ENCODE data around the gene NUCB1.
"Not testable (repeated sequence)": the region's sequence is repeated elsewhere in the genome, so short reads cannot be mapped to it uniquely, and the experiment has no call there.

NUCB1 gene

DNA sequence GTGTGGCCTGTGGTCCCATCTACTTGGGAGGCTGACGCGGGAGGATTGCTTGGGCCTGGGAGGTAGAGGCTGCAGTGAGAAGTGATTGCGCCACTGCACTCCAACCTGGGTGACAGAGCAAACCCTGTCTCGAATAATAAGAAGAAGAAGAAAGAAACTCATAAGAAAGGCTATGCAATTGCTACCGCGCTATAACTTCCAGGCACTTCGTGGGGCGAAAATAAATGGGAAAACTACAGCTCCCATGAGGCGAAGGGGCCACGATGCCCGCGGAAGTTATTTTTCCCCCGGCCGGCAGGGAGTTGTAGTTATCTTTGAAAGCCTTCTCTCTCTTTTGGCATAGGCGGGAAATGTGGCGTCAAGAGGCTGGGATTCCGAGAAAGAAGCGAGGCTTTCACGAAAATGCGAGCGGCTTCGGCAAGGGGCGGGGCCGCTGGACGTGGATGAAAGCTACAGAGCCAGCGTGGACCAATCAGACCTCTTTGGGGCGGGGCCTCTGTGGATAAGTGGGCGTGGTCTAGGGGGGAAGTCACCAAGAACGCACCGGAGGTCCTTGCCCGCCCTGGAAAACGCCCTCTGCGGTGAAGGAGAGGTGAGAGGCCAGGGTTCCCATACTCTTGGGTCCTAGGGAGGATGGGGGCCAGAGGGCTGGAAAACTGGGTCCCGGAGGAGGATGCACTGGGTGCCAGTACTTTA lies at the start of gene NUCB1:
TSS of gene NUCB1 (plus strand) at position 532 of the 696 bp plus-strand sequence. CDS start 485 bp downstream, outside the sequence.
- DNase-seq, result peak; percentile 99
- peak; percentile 94 for ATAC-seq

DNA sequence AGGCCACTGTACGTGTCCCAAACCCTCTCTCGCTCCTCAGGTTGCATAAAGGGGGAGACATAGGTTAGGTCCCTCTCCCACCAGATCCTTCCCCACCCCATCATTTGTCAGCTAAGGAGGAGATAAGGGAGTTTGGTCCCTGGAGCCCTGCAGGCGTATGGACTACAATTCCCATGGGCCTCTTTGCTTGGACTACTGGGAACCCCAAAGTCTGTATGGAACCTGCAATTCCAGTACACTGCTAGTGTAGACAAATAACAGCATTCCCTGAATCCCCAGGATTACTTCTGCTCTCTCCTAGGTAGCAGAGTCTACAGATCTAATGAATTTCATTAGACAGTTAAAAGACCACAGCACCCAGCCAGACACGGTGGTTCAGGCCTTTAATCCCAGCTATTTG lies 47.8 kb upstream of the NUCB1 start:
- ATAC-seq (no peak), DNase-seq (no peak)

DNA sequence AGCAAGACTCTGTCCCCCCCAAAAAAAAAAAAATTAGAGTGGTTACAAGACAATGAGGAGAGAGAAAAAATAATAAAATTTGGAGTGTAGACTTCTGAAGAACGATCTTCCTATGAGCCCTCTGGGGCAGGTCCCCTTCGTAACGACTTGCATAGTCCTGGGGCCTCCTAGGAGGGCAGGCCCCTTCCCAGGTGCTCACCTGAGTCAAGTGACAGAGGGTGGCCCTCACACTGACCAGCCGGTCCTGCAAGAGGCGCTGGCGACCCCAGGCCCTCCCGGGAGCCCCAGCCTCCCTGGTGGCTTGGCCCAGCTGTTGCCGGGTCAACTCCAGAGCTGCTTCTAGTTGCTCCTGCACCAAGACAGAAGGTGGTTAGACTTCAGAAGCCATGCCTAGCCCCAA lies 46.6 kb upstream of the NUCB1 start:
- no peak for ATAC-seq

DNA sequence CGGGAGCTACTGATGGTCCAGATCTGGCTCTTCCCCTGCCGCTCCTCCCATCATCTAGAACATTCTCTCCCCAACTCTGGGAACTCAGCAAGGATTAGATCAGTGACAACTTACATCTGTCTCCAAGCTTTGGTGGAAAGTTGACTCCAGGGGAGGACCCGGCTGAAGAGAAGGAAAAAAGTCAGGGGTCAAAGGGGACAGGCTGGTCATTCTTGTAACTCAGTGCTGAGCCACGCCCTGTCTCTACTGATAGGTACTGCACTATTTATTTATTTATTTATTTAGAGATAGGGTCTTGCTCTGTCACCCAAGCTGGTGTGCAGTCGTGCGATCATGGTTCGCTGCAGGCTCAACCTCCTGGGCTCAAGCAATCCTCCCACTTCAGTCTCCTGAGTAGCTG lies 46.0 kb upstream of the NUCB1 start:
- DNase-seq, result no peak
- ATAC-seq, result no peak

More for the DNA sequence above, 46.6 kb upstream of the NUCB1 start:
- no peak for DNase-seq

DNA sequence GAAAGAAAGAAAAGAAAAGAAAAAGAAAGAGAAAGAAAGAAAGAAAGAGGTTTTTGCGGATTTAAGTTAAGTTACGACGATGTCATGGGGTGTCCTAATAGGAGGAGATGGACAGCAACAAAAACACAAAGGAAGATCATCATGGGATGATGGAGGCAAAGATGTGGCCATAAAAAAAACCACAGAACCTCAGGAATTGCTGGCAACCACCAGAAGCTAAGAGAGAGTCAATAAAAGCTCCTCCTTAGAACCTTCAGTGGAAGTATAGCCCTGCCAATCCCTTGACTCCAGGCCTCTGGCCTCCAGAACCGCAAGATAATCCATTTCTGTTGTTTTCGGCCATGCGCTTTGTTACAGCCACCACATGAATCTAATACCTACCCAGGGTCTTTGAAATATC lies 43.2 kb upstream of the NUCB1 start:
- DNase-seq (no peak), ATAC-seq (no peak)

DNA sequence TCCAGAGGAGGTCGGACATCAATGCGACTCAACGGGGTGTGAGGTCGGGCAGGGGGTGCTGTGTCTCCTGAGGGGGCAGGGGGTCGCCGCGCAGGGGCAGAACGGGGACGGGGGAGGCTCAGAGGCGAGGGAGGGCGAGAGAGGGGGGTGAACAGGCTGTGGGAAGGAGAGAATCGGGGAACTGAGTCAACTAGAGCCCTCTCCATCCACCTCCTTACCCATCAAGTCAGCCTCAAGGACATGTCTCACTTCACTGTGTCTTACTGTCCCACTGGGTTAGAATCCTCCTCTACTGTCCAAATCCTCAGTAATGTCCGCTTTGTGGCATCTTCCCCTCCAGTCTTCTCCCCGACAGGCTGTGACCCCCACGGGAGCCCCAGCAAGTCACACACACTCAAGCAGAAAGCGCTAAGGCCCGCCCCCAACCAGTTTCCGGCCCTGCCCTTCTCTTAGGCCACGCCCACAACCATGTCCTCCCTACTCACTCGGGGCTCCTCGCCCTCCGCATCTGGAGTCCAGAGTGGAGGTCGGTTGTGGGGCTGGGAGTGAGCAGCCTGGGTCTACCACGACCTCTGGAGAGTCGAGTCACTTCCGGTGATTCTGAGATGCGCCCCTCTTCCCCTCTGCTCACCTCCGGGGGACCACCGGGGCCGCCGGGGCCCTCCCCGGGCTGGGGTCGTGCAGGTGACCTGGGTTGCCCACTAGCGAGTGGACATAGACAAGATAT lies 41.0 kb upstream of the NUCB1 start:
- peak; percentile 92 for ATAC-seq
- peak; percentile 85 for DNase-seq

DNA sequence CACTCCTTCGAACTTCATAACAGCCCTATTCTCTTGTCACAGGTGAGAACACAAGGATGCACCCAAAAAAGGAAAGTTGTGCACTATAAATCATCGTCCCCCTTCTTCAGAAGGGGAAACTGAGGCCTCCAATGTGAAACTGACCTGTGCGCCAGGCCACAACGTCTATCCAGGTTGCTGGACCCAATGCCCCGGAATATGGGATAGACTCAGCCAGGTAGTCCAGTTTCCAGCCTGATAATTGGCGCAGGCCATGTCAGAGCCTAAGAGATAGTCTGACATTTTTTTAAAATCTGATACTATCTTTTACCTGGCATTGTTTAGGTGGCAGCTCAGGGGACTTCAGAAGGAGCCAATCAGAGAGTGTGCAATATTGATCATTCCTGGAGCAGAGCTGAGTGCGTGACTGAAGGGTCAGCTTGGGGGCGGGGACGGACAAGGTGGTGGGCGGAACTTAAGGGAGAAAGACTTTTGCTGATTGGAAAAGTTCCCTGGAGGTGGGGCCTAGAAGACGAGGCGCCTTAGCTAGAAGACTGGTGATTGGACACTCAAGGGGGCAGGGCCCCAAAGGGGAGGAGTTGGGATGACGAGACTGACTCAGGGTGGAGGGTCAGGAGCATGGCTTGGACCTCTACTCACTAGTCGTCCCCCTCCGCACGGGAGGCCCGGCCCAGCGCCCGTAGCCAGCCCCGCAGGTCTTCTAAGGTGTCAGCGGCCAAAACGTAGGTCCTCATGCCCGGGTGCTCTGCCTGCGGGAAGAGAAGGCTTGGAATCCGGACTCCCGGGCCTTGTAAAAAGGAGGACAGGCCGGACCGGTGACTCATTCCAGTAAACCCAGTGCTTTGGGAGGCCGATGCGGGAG lies 40.2 kb upstream of the NUCB1 start:
- ATAC-seq (no peak), DNase-seq (peak; percentile 24)

DNA sequence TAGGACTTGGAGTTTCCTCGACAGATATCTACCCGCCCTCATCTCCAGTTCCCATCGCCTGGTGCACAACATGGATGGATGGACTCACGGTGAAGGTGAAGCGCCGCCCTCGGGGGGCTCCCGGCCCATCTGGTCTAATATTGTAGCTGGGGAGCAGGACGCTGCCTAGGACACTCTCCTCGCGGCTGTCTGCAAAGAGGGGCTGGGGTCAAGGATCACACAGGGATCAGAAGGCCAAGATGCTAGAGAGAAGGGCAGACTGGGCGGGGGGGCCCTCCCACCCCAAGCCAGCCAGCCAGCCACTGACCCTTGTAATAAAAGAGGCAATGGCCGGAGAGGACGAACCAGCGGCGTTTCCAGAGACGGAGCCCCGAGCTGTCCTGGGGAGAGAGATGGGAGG lies 38.8 kb upstream of the NUCB1 start:
- DNase-seq, result no peak
- no peak for ATAC-seq

DNA sequence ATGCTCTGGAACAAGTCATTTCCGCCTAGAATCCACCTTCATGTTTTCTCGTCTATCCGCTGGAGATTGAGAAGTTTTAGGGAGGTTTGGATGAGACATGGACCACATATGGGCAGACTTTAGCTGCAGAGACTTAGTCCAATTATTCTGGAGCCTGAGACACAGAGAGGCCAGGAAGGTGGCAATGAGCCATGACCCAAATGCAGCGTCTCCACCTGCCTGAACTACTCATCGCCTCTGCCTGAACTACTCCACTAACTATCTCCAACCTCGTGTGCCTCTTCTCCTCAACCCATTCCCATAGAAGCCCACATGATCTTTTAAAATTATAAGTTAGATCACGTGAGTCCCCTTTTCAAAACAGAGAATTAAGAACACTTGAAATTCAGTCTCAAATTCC lies 37.3 kb upstream of the NUCB1 start:
- DNase-seq (no peak), ATAC-seq (no peak)

DNA sequence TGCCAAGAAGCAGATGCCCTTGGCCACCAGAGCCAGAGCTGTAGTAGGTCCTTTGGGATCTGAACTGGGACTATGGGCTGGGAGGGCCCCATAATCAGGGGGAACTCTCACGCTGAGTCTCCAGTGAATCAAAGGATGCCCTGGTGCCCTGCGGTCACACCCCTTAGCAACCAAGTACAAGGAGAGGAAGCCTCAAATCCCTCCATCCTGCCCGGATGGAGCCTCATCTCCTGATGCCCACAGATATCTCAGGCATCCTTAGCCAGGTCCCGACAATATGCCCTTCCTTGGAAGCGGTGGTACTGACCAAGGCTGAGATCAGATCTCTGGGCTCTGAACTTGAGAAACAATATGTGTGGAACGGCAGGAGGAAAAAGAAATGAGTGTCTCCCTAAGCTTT lies 33.4 kb upstream of the NUCB1 start:
- no peak for ATAC-seq

DNA sequence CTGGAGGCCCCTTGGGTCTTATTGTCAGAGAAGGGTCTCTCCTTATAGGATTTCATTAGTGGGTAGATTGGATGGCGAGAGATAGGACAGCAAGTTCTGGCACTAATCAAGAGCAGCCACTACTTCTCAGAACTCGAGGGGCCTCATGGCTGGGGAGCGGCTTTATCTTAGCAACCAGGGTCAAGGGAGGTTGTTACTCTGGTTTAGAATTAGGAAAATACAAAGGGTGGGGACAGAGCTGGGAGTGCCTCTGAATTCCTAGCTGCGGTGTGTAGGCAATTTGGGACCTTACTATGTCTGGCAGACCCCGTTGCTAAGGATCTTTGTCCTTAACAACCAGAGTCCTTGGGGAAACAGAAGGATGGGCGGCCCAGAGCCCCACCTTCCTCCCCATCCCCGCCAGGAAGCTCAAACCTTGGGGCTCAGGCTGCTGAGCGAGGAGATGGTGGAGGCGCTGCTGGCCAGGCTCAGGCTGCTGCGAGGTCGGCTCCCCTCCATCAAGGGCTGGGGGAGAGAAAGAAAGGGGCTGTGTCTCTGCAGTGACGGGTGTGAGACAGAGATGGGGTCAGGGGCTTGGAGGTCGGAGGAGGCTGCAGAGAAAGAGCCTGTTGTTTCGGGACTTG lies 32.9 kb upstream of the NUCB1 start:
- ATAC-seq, result no peak

More for the DNA sequence above, 33.4 kb upstream of the NUCB1 start:
- DNase-seq, result no peak

DNA sequence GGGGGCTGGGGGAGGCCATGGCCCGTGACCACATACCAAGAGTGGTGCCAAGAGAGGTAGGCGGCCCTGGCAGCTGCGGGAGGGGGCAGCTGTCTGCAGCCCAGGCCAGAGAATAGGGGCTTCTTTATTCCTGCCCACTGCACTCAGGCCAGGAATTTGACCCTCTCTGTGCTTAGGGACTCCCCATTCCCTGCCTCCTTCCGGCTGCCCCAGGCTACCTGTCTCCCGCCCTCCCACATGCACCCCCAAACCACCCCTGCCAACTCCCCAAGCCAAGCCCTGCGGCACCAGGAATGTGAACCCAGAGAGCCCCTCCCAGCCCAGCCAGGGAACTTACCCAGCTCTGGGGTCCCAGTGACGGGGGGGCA lies 32.4 kb upstream of the NUCB1 start:
- ATAC-seq (no peak), DNase-seq (no peak)

More for the DNA sequence above, 32.9 kb upstream of the NUCB1 start:
- no peak for DNase-seq

DNA sequence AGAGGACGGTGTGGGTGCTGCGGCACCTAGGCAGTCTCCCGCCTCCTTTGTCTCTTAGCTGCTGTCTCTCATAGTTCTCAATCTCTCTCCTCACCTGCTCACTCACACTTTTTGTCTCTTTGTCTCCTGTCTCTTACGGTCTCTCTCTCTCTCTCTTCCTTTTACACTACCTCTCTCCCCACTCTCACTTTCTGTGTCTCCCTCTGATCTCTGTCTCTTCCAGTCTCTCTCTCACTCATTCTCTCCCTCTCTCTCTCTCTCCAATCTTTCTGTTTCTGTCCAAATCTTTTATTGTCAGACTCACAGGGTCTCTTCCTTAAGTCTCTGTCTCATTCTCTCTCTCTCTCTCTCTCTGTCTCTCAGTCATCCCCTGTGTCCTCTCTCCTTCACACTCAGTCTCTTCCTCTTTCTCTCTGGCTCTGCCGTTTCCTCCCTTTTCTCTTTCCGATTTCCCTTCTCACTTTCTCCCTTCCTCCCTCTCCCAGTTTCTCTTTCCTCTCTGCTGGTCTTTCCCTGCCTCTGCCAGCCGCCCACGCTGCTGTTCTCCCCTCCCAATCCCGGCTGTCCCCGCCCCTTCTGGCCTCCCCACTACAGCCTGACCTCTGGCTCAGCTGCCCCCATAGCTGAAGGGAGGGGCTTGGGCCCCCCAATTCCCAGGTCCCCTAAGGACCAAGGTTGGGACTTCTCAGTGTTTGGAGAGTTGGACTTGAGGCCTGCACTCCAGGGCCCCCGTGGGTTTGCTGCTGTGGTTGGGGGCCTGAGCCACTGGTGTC lies 31.8 kb upstream of the NUCB1 start, which contains the start of gene PLEKHA4:
TSS of gene PLEKHA4 (minus strand) at position 504 of the 773 bp plus-strand sequence. CDS start 997 bp downstream, outside the sequence.
- ATAC-seq, result no peak
- no peak for DNase-seq

DNA sequence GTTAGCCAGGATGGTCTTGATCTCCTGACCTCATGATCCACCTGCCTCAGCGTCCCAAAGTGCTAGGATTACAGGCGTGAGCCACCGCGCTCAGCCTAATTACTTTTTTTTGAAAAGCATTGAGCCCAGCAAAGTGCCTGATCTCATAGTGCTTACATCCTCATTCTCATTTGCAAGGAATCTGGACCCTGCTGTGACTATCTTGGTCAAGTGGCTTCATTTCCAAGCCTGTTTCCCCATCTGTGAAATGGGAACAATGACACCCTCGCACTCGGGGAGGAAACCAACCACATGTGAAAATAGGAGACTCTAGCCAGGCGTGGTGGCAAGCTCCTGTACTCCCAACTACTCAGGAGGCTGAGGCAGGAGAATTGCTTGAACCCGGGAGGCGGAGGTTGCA lies 30.1 kb upstream of the NUCB1 start:
- ATAC-seq (no peak), DNase-seq (no peak)

DNA sequence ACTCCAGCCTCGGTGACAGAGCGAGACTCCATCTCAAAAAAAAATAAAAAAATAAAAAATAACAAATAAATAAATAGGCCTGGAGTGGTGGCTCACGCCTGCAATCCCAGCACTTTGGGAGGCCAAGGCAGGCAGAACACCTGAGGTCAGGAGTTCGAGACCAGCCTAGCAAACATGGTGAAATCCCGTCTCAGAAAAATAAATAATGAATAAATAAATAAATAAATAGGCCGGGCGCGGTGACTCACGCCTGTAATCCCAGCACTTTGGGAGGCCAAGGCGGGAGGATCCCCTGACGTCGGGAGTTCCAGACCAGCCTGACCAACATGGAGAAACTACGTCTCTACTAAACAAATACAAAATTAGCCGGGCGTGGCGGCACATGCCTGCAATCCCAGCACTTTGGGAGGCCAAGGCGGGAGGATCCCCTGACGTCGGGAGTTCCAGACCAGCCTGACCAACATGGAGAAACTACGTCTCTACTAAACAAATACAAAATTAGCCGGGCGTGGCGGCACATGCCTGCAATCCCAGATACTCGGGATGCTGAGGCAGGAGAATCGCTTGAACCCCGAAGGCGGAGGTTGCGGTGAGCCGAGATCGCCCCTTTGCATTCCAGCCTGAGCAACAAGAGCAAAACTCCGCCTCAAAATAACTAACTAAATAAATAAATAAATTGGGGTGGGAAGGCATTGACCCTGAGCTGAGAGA lies 28.5 kb upstream of the NUCB1 start:
- not testable (repeated sequence) for ATAC-seq, DNase-seq

DNA sequence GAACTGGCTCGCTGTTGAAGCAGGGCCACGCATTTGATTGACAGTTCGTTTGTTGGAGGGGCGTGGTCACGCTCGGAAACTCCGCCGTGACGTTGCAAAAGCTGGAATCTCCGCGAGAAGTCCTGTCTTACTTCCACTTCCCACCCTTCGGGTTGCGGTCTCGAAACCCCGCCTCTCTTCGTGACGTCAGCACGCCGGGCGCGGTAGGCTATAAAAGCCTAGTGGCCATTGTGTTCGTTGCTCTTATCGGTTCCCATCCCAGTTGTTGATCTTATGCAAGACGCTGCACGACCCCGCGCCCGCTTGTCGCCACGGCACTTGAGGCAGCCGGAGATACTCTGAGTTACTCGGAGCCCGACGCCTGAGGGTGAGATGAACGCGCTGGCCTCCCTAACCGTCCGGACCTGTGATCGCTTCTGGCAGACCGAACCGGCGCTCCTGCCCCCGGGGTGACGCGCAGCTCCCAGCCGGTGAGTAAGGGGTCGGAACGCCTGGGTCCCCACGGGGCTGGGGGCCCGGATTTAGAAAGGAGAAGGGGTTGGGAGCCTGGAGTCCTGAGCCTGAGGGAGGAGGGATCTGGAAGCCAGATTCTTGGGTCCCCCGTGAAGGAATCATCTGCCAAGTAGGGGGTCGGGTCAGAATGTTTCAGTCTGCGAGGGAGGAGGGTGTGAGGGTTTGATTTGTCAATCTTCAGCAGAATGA lies 27.8 kb upstream of the NUCB1 start, which contains the start of gene PPP1R15A:
TSS of gene PPP1R15A (plus strand) at position 240 of the 702 bp plus-strand sequence. CDS start 813 bp downstream, outside the sequence.
- peak; percentile 99 for DNase-seq
- peak; percentile 50 for ATAC-seq

DNA sequence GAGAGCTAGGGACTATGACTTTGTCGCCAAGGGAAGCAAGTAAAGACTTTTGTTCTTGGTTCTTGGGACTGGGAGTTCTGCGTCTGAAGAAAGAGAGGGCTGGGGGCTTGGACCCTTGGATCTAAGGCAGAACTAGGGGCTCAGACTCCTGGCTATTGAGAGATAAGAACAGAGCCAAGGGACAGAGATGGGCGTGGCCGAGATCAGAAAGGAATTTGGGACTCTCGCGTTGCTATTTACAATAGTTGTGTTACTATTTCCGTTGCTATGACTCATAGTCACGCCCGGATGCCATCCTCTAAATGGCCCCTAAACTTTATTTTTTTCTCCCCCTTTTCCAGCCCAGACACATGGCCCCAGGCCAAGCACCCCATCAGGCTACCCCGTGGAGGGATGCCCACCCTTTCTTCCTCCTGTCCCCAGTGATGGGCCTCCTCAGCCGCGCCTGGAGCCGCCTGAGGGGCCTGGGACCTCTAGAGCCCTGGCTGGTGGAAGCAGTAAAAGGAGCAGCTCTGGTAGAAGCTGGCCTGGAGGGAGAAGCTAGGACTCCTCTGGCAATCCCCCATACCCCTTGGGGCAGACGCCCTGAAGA lies 27.1 kb upstream of the NUCB1 start:
- DNase-seq (peak; percentile 77), ATAC-seq (peak; percentile 47)

DNA sequence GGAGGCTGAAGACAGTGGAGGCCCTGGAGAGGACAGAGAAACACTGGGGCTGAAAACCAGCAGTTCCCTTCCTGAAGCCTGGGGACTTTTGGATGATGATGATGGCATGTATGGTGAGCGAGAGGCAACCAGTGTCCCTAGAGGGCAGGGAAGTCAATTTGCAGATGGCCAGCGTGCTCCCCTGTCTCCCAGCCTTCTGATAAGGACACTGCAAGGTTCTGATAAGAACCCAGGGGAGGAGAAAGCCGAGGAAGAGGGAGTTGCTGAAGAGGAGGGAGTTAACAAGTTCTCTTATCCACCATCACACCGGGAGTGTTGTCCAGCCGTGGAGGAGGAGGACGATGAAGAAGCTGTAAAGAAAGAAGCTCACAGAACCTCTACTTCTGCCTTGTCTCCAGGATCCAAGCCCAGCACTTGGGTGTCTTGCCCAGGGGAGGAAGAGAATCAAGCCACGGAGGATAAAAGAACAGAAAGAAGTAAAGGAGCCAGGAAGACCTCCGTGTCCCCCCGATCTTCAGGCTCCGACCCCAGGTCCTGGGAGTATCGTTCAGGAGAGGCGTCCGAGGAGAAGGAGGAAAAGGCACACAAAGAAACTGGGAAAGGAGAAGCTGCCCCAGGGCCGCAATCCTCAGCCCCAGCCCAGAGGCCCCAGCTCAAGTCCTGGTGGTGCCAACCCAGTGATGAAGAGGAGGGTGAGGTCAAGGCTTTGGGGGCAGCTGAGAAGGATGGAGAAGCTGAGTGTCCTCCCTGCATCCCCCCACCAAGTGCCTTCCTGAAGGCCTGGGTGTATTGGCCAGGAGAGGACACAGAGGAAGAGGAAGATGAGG lies 26.4 kb upstream of the NUCB1 start:
- no peak for DNase-seq
- no peak for ATAC-seq

All from stimulated activated naive CD8-positive, alpha-beta T cell treated with anti-CD3 and anti-CD28 coated beads, Interleukin-15, Interleukin-2, amounts not matched to agents 100 U/mL and 50 U/mL, for 24 hours (primary cell).